Epidermal melanocyte (primary cell): Measurements from ENCODE around the gene SMIM32.

Source experiments
- DNase-seq: peaks from one replicate; pipeline ENCODE4 v3.0.0; 2011; ENCODE audit warnings: low spot score; ENCODE audit not compliant: insufficient read length

Gene SMIM32

DNA sequence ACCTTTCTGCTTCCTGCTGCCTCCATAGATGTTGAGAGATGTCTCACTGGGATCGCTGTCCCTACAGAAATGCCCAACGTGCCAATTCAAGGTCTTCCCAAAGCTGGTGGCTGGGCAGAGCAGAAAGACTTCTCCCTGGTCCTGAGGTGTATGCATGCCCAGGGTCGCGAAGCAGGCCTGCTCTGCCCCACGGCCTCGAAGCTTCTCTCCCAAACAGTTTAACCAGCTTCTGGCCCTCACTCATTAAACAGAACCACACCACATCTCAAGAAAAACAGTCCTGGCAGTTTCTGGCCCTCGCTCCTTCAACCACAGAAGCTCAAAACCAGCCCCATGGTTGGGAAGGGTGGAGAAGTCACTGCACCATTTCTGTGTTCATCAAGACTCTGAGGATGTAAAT is 14.7 kb upstream of the SMIM32 start:
- DNase-seq, result no peak

DNA sequence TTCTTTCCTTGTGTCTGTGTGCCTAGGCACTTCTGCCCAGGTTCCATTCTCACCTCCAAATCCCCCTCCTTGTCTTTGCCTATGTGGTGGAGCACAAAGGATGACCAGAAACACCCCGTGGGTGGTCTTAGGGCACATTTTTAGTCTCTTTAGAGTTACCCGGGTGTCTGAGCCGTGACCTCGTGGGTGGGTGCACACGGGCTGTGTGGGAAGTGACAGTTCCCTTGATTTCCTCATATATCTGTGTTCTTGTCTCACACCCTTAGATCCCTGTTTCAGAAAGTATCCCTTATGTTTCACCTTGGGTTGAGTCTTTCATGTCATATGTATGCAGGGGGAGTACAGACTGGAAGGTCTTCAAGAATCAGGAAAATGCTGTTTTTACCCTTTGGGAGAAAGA is 13.4 kb upstream of the SMIM32 start:
- DNase-seq, result no peak

DNA sequence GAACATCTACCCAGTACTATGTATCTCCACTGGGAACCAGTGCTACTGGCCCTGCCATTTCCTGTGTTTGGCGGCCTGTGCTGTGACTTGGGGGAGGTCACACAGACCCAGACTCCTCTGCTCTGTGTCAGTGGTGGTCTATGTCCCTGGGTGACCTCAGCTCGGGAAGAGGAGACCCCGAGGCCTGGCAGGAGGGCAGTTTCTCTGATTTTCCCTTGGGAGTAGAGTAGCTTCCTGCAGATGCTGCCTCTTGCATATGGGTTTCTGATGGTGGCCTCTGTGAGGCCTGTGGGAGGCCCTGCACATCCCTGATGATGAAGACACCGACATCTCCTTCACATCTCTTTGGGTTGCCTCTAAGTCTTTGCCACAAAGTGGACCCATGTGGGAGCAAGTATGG is 13.0 kb upstream of the SMIM32 start:
- no peak for DNase-seq

DNA sequence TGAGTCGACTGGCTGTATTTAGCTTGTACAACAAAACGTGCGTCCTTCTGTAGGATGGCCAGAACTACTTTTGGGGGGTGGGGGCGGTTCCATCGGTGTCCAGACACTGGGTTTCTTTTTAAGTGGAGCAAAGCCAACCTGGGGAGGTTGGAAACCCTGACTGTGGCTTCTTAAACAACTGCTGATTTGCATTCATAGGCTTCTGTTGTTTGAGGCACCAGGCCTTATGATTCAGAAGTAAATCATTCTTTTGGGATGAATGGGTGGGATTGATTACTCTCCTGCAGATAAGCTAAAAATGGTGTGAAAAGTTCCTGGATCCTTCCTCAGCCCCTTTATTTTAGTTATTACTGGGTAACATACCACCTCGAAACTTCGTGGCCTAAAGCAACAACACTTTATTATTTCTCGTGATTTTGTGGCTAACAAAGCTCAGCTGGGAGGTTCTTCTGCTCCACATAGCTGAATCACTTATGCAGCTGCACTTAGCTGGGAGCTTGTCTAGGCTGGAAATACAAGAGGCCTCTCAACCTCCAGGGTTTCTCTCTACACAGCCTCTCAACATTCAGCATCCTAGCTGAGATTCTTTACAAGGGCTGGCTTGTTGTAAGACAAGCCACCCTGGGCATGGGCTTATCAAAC is 12.2 kb upstream of the SMIM32 start:
- DNase-seq, result no peak

DNA sequence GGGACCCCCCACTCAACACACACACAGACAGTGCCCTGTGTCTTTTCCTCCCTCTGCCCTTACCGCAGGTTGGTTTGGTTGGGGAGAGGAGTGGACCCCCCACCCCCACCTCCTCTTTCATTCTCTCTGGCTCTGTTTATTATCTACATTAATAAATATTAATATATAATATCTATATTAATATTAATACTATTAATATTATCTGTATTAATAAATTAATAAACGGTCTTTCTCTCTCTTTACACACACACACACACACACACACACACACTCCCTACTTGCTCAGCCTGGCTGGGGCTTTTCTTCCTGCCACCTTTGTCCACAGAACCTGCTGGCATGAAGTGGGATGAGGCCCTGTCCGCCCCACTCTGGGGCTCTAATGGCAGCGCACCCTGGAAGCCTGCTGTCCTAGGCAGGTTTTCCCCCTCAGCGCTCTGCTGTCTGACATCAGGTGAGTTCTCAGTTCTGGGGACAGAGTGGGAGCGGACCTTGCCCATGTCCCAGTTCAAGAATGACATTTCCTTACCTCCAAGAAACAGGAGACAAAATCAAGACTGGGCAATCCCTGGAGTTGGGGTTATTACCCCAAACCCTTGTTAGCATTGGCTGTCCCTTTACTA is 10.5 kb upstream of the SMIM32 start:
- no peak for DNase-seq

DNA sequence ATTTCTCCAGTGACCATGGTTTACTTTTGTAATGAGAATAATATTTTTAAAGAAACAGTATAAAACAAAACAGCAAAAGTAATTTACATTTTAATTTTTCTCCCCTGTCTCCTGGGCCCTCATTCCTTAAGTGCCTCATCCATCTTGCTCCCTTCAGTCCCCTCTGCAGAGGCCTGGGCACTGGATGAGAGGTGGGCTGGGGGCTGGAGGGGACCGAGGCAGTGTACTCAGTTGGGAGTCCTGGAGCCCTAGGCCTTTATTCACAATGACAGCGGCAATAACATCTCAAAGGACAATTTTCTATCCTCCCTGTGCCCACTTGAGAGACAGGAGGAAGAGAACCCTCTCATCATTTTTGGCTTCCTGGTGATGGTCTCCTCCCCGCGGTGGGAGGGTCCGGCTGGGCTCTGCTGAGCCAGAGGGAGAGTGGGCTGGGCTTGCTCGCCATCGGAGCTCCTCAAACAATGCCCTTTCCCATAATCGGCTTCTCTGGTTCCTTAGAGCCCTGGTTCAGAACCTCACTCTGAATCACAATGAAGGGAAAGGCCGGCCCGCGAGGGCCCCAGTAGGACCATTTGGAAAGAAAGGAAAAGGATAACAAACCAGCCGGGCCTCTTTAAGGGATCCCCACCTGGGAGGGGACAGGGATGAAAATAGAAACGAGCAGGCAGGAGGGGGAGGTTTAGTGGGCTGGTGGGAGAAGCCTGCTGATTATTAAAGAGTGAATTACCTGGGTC is 9.7 kb upstream of the SMIM32 start:
- no peak for DNase-seq

DNA sequence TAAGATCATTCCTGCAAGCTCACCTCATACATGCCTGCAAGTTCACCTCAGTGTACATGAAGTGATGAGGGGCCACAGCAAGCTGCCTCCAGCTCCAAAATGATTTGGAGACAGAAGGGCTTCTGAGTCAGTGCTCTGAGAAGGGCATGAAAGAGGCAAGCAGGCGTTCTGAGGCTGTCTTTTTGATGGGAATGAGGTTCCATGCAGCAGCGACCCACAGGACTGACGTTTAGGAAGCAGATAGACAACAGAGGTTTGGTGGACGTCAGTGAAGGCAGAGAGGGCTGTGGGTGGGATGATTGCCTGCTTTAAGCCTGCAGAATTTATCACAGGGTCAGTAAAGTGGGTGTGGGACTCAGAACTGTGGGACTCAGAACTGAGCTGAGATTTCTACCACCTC is 8.9 kb upstream of the SMIM32 start:
- DNase-seq, result no peak

DNA sequence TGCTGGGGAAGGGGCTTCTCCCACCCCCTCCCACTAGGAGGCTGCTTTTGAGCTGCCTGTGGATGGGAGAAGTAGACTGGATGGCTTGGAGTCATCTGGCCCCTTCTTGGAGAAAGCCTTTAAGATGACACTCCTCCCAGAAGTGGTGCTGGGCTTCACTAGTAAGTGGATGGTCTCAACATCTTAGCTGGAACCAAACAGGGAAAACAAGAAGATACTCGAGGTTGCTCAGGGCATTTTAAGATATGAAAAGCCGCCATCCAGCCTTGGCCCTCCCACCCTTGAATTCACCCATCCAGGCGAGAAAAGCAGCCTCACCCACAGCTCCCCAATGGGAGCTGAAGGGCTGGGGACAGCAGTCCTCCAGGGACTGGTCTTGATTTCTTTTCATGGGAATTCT is 7.8 kb upstream of the SMIM32 start:
- DNase-seq, result no peak

DNA sequence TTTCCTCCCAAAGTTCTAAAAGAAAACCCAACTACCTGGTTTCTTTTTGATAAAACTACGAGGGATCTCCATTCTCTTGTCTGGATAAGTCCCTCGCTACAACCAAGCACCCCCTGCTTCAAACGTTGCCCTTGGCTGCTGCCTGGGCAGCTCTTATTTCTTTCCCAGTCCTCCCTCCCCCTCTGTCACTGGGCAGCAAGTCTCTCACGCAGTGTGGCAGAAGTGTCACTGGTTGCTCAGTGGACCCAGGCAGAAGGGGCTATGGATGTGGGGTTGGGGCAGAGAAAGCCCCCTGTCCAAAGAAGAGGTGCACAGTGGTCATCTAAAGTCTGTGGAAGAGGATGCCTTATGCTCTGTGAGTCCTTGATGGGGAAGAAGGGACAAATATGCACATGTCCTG is 7.2 kb upstream of the SMIM32 start:
- no peak for DNase-seq

DNA sequence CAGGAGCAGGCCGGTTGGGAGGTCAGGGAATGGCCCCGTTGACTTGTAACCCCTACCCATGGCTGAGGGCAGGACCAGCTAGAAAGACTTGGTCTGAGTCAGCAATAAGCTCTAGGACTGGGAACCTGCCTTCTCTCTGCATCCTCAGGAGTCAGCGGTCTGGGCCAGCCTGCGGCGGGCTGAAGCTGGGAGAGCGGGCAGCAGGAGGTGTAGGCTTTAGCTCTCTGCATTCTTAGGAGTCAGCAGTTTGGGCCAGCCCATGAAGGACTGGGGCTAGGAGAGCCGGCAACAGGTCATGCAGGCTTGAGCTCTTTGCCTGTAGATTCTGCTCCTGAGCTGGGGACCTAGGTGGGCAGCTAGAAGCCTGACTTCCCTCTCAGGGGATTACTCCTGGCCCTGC is 6.4 kb upstream of the SMIM32 start:
- DNase-seq, result no peak

DNA sequence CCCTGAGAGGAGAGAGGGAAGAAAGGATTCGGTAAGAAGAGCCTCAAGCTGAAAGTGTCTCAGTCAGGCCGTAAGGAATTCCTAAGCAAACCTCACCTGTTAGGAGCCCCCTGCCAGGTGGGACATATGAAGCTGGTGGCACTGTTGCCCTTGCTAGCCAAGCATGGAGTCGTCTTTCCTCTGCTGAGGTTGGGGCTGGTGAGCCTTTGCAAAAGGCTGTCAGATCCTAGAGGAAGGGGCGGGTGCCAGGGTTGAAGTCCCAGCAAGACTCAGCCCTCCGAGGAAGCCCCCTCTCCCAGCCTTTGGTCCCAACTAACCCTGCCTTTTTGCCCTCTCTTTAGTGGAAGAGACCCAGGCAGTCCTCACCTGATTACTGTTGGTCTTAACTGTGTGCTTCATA is 5.5 kb upstream of the SMIM32 start:
- DNase-seq, result no peak

DNA sequence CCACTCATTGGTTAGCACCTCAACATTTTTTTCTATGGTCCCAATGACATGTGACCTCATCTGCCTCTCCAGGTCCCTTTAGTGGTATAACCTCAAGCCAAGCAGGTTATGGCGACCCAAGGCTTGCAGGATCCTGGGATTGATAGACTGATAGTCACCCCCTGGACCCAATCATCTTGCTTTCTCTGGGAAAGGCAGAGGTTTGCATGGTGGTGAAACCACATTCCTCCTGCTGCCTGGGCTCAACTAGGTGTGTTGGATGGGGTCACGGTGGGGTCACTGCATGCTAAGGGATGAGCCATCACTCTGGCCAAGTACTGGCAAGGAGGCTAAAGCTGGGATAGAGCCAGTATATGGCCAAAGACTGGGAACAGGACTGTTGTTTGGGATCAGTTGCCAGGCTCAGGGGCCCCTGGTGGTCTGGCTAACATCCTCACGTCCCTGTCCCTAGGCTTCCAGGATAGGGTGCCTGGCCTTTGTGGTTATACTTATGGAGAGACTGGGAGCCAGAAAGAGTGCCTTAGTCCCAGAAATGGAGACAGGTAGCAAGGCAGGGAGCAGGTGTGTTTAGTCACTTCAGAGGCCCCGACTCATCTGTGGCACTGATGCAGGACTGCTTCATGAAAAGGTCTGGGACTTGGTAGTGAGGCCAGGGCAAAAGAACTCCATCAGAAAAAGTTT is 4.6 kb upstream of the SMIM32 start:
- DNase-seq, result no peak

DNA sequence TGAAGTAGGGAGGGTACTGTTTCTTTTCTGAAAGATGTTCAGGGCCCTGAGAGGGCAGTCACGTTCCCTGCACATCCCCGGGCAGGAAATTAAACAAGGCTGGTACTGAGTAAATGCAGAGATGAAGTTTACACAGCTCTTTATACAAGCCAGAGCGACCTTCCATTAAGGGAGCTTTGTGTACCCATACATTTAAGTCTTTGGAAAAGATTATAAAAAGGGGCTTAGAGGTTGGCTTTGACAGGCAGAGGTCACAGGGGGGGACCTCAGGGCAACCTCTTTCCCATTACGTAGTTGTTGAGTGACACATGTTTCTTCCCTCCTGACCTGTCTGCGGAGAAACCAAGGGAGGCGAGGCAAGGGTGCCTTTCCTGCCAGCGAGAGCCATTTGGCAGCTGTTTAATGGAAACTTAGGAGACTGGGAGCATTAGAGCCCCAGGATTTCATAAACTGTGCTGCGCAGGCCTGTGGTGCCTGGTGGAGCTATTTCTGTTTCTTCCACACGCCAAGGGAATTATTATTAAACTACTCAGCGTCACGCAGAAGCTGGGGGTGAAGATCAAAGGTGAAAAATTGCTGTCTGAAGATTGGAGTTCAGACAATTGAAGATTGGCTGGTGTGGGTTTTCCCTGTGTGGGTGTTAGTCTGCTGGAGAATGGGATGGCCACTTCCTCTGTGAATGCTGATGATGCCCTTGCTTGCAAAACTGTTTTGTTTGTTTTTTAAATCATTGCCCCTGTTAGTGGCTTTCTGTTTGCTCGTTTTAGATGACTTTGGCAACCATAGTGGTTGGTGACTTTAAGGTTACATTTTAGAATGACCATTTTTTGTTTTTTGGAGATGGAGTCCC is 3.2 kb upstream of the SMIM32 start:
- DNase-seq, result no peak

DNA sequence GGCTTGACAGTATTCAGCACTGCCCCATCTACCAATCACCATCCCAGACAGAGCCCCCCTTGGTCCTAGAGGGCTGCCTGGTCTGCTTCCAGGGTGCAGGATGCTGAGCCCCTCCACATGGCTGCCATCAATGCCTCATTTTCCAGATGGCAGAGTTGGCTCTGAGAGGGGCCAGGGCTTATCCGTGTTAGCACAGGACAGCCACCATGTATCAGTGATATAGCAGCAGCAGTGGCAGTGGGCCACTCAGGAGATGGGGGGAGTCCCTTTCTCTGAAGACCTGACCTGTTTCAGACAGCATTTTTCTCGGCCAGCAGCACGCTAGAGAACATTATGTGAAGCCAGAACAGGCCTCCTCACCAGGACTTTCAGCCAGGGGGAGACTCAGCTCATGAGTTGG is 1.6 kb upstream of the SMIM32 start:
- no peak for DNase-seq

DNA sequence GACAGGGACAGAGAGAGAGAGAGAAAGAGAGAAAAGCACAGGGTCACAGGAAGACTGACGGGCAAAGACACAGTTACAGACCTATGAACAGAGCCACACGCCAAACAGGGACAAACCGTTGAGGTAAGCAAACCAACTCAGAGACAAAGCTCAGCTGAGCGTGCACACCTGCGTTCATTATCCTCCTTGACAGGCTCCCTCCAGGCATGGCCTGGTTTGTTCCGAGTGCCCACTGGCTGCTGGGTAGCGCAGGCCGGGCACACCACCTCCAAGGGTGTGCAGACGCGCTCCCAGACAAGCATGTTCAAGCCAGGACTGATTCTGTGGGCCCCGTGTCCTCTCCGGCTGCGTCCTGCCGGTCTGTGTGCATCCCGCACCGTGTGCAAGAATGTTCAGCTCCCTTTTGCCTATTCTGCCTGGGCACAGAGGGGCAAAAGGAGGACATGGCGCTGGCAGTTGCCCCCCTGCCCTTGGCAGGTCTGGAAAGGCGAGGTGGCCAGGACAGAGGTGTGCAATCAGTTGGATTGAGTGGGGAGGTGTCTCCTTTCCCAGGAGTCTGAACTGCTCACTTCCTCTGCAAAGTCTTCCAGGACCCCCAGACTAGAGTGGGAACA is 467 bp upstream of the SMIM32 start:
- no peak for DNase-seq

DNA sequence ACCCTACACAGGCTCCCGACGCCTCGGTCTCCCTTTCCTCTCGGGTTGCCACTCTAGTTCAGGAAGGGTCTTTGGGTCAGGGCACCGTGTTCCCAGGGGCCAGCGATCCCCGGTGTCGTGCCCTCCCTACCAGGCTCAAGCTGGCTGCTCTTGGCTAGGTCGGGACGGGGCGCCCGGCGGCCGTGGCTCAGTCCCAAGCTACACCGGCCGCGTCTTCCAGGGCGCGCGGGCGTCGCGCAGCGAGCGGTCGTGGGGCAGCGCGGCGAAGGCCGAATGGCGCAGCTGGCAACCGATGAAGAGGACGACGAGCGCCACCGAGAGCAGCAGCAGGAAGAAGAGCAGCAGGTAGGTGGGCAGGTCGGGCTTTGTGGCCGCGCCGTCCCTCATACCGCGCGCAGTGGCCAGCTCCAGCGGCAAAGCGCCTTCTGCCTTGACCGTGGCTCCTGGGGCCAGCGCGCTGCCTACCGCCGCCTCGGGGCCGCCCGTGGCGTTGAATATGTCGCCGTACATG is 892 bp downstream of the SMIM32 start:
- no peak for DNase-seq

DNA sequence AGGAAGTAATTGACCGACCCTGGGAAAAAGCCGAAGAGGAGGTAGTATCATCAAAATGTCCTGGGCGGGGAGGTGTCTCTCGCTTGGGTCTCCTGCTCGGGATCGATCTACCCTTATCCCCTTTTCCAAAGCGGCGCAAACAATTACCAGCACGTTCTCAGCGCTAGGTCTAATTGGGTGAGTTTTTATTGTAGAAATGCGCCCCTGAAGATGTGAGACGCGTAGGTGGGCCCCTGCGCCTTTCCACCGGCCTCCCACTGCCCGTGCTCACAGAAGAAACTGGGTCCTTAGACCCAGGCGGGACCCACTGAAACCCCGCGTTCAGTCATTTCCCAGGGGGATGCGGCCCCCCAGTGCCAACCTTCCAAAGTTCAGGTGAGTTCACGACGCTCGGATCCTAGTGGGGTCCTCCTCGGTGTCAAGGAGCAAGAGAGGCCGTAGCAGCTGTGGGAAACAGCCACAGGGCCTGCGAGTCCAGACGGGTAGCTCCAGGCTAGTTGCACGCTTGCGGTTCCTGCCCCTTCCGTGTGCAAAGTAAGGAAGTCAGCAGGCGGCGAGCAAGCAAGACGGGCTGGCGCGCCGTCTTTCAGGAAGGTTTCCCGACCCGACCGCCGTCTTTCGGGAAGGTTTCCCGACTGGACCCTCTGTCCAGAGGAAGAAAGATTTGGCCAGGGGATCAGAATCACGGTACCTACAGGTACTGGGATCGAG is 1.5 kb downstream of the SMIM32 start:
- no peak for DNase-seq

DNA sequence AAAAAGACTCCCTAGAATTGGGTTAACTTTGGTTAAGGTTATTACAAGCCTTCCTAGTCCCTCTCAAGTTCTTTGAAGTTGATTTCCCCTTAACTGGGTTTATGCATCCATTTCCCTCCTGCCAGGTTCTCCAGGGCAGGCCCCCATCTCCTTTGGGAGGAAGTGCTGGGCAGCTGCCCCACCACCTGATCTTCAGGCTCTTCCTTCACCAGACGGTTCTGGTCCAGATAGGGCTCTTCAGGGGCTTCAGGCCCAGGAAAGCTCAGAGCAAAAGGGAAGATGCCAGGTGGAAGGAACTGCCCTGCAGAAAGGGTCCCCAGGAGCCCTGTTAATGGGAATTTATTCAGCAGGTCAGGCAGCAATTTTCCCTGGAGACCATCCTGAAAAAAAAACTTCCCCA is 2.1 kb downstream of the SMIM32 start:
- DNase-seq, result no peak

DNA sequence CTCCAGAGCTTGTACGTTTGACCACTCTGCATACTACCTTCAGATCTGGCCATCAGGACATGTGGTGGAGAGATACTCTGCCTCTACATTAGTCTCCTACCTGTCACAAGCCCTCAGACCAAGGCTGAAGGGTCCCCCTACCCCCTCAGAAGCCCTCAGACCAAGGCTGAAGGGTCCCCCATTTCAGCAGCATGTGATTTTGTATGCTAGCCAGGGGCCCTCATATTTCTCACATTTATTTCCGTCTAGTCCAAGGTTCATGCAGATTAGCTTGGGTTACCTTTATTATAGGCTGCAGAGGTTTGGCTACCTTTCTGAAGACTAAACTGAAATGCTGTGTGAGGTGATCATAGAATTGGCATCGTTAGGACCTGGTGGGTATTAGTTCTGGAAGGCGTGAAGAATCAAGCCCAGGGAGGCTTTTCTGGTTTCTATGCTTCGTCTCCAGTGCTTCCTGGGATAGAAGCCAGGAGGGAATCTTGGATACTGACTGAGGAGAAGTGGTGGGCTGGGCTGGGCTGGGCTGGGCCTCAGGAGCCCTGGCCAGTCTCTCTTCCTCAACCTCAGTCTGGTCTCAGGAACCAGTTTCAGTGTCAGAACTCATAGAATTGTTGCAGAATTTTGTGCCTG is 2.8 kb downstream of the SMIM32 start:
- DNase-seq, result no peak

DNA sequence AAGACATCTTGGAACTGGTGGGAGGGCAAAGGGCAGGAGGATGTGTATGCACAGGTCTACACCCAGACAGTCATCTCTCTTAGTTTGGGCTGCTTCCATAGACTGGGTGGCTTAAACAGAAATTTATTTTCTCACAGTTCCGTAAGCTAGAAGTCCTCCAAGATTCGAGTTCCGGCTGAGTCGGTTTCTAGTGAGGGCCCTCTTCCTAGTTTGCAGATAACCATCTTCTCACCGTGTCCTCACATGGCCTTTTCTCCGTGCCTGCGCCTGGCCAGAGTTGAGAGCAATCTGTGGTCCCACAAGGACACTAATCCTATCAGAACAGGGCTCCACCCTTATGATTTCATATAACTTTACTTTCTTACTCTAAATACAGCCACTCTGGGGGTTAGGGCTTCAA is 4.1 kb downstream of the SMIM32 start:
- DNase-seq, result no peak
